GM19240 (cell line): Measurements from ENCODE around the gene IFRD1.
"Not testable (repeated sequence)": the region's sequence is repeated elsewhere in the genome, so short reads cannot be mapped to it uniquely, and the experiment has no call there.

Experiments
- DNase-seq: peaks from one replicate; pipeline ENCODE4 v3.0.0; 2011; ENCODE audit warnings: low spot score; ENCODE audit not compliant: insufficient read length

IFRD1 gene

DNA sequence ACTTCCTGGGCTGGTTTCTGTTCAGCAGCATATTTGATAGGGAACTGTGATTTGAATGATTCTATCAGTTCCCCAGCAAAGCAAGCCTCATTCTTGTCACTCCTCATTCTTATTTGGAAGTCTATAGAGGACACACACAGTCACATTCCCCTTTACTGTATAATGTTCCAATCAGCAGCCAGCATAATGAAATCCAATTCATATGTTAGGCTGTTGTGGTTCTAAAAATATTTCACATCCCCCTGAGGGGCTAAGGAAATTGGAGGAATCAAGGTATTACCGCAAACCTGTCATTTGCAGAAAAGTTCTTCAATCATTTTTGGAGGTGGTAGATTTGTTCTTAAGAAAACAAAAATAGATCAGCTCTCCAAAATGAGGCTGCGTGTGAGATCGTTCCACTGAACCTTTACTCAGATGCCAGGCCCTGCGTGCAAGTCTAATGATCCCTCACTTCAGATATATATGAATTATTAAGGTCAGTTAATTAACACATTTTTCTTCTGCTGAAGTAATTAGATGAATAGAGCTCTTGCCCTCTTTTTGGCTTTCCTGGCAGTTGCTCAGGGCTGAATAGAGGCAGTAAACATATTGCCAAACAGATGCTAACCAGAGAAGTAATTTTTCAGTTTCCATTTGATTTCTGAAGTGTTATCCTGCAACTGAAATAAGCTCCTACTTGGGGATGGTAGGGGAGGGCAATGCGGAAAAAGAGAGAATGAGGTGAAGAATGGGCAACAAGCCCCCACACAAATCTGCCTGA, 62.4 kb downstream of the IFRD1 start:
- DNase-seq: no peak

DNA sequence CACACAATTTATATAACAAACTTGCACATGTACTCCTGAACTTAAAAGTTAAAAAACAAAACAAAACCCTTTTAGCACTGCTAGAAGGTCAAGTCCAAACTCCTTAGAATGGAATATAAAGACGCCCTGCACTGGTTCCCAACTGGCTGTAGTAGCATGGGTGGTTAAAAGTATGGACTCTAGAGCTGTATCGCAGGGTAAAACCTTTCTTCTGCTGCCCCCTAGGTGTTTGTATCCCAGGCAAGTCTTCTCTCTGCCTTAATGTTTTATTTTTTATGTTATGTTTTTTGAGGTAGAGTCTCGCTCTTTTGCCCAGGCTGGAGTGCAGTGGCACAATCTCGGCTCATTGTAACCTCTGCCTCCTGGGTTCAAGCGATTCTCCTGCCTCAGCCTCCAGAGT, 65.7 kb downstream of the IFRD1 start:
- no peak for DNase-seq

GRCh38 chr7:112516418-112516817, 66.2 kb downstream of the IFRD1 start:
- DNase-seq: not testable (repeated sequence)

- no peak for DNase-seq
Measured at GRCh38 chr7:112517487-112517886, 67.2 kb downstream of the IFRD1 start.

DNA sequence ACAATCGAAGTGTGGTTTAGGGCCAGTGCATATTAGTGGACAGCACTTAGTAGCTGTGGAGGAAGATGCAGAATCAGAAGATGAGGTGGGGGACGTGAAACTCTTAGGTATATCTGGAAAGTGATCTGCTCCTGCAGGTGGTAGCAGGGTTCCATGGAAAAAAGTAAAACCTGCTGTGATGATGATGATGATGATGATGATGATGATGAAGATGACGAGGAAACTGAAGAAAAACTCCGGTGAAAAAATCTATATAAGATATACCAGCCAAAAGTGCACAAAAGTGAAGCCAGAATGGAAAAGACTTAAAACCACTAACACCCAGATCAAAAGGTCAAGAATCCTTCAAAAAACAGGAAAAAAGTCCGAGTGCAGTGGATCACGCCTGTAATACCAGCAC, 70.5 kb downstream of the IFRD1 start:
- DNase-seq: no peak

DNA sequence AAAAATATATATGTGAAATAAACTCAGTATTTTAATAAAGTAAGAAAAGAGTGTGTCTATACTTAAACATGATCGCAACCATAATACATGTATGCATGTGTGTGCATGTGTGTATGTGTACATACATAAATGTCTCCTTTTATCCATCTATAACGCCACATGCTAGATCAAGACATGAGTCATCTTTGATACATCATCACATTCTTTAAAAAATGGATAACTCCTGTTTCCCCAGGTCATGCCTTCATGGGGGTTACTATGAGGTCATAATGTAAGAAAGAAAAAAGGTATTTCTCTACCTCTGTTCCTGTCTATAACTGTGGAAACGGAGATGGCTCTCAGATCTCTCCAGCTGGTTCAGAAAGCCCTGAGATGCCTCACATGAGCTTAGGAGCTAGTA, 71.7 kb downstream of the IFRD1 start:
- DNase-seq: no peak

GRCh38 chr7:112523871-112524270, 73.6 kb downstream of the IFRD1 start:
- DNase-seq: no peak
